NCI-H2227 (cell line): ENCODE data around the gene PTBP3.

Experiments used
- DNase-seq: peaks from one replicate; lab custom pipeline; 2025; ENCODE audit not compliant: unreplicated experiment; lab: John Stamatoyannopoulos, UW

PTBP3 gene

GRCh38 chr9:112174222-112174964, 159.0 kb downstream of the PTBP3 start:
- peak; percentile 63 for DNase-seq

- no peak for DNase-seq
Observed at GRCh38 chr9:112173489-112174221, 159.8 kb downstream of the PTBP3 start.

- no peak for DNase-seq
Observed at GRCh38 chr9:112170968-112171367, 162.5 kb downstream of the PTBP3 start.

- DNase-seq, result no peak
Observed at GRCh38 chr9:112170235-112170634, 163.2 kb downstream of the PTBP3 start.

- DNase-seq, result no peak
Observed at GRCh38 chr9:112169368-112169767, 164.1 kb downstream of the PTBP3 start.

GRCh38 chr9:112168197-112168596, 165.2 kb downstream of the PTBP3 start:
- no peak for DNase-seq
